Adrenal gland (tissue), 5 donors: ENCODE measurements around the gene GALNT9.

ENCODE experiments used
- CTCF ChIP-seq, 6 experiments: fragments of 450-650 bp in 4 of 6; fragments of 200-600 bp in 2 of 6; sonication (generic) in 1 of 6; IDR thresholded peaks; 1 replicate in 5 of 6; 2 replicates in 1 of 6; pipeline versions ENCODE4 v1.5.1 to v1.8.0; 2016 to 2021; ENCODE audit warnings: antibody characterized with exemption in 6 of 6, mild to moderate bottlenecking in 2 of 6, moderate library complexity in 1 of 6
- POLR2A ChIP-seq, 2 donors: fragments of 450-650 bp; IDR thresholded peaks; one replicate each; pipeline ENCODE4 v1.6.1; 2017; ENCODE audit warnings: antibody characterized with exemption in 2 of 2, mild to moderate bottlenecking in 2 of 2, moderate library complexity in 1 of 2
- donor health status: DM: no; HTN: no; CAD: no.

- no peak for TF ChIP-seq CTCF (IDR thresholded peaks at IDR 0.05)
- TF ChIP-seq POLR2A (IDR thresholded peaks at IDR 0.05), result no peak
Observed at GRCh38 chr12:132340266-132341035, 11.1 kb upstream of the GALNT9 start.
